NCI-H69 (cell line): ENCODE results near the gene NFE2.
A peak's percentile ranks its signal among the peaks of the same experiment; 100 is the strongest.
"Not testable (repeated sequence)": the region's sequence is repeated elsewhere in the genome, so short reads cannot be mapped to it uniquely, and the experiment has no call there.

Source experiments
- DNase-seq: peaks from one replicate; lab custom pipeline; 2025; lab: John Stamatoyannopoulos, UW

Gene NFE2

DNA sequence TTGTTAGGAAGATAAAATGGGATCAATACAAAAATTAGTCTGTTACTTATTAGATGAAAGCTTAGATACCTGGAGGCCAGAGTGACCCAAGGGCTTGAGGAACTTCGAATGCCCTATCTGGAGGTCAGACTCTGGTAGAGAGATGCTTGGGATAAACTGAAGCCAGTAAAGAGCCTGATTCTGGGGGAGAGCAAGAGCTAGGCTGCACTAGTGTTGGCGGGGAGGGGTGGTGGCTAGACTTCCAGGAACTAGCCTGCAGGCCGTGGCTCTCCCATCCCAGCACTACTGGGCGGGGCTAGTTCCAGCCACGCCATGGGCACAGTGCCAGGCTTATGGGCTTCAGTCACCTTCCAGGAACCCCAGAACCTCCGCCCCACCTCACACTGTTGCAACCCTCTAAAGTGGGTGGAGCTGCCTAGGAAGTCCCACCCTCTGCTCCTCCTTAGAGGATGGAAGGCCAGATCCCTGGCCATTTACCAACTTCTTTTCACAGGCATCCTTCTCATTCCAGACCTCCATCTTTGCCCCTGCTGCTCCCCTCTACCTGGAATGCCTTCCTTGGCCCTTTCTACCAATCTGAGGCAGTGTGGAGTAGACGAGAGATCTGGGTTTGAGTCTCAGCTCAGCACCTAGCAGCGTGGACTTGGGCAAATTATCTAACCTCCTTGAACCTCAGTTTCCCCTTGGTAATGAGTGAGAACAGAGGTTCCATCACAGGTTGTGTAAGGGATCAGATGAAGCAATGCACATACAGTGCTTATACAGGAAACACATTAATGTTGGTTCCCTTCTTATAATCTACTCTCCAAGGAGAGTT is 6.3 kb upstream of the NFE2 start:
- DNase-seq, result peak; percentile 87

DNA sequence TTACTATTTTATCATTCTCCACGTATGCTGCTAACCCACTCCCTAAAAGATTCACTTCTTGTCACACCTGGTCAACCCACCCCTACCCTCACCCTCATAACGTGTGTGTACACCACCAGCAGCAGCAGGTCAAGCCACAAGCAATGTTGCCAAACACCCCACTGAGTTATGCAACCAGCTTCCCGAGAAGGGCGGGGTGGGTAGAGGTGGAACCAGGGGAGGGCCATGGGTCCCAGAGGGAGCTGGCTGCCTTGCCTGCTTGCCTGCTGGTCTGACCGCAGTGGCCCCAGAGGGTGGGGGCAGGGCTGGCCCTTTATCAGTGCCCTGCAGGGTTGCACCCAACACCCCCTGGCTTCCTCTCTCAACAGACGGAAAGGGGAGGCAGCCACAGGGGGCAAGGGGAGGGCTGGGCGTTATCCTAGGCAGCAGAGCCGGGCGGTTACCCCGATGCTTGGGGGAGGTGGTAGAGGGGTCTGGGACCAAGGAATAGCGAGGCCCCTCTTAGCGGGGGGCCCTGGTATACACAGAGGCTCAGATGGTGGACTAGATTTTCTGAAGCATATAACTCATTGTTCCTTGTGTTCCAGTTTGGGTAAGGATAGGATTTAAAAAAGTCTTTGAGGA is 3.5 kb upstream of the NFE2 start:
- DNase-seq, result peak; percentile 86

GRCh38 chr12:54303640-54304039 is 2.8 kb upstream of the NFE2 start:
- DNase-seq, result no peak

GRCh38 chr12:54301428-54302048 is 723 bp upstream of the NFE2 start:
- no peak for DNase-seq

- DNase-seq, result no peak
These were observed 537 bp downstream of the NFE2 start for GRCh38 chr12:54300225-54300731.

DNA sequence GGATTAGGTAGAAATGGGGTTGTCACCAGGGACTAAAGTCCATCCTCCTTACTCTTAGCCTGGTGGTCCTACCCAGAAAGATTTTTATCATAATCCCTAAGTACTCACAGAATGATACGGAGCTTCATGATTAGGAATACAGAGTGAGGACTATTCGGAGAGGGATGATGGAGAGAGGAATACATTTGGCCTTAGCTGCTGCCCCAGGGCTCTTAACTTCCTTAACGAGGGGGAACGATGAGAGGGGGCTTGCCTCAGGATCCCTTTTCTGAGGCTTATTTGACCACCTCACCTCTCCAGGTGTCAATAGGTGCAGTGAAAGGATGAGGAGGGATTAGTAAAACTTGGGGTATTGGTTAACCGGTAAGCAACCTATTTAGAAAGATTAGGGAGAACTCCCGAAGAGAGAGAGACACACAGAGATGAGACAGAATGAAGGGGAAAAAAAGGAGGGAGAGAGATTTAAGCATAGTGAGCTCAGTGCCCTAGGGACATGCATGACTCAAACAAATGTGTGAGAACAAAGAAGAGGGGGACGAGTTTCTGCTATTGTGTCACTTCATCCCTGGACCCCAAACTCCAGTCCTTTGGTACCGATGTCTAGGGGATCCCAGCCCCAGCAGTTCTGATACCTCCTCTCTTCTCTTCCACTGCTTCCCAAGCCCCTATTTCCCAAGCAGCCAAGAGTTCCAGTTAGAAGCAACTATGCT is 1.1 kb downstream of the NFE2 start:
- no peak for DNase-seq

- DNase-seq, result no peak
These were observed 1.9 kb downstream of the NFE2 start for GRCh38 chr12:54298904-54299303.

- DNase-seq, result no peak
These were observed 4.3 kb downstream of the NFE2 start for GRCh38 chr12:54296393-54297099.

GRCh38 chr12:54294953-54295566 is 5.8 kb downstream of the NFE2 start:
- no peak for DNase-seq

GRCh38 chr12:54294152-54294952 is 6.5 kb downstream of the NFE2 start:
- DNase-seq, result peak; percentile 70

- no peak for DNase-seq
These were observed 7.9 kb downstream of the NFE2 start for GRCh38 chr12:54292931-54293241.

DNA sequence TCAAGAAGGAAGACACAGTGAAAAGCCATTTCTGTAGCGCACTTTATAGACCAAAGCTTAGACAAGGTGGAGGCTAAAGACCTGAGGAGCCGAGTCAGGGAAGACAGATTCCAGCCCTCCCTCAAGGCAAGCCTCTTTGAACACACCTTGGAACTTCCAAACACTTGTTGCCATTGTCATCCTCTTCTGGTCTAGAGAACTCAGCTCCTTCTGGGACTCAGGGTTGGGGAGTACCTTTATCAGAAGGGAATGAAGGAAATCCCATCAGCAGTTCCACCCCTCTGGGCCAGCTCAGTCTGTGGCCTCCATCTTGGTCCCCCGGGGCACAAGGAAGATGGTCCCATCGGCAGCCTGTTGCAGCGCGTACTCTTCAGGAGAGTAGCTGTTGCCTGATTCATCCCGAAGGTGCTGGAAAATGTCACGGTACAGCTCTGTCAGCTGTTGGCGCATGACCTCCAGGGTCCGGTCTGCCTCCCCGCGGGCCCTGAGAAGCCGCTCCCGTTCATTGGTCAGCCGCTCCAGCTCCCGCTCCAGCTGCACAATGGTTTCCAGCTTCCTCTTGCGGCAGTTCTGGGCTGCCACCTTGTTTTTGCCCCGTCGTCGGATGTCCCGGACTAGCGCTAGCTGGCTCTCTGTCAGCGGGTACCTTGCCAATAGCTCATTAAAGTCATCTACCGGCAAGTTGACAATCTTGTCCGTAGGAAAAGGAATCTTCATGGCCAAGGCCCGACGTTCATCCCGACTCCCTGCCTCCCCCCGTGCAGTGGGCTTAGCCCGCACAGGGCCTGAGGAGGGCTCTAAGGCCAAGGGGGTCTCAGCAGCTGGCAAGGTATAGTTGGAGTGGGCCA is 8.5 kb downstream of the NFE2 start:
- DNase-seq, result no peak

- peak; percentile 75 for DNase-seq
These were observed 13.3 kb downstream of the NFE2 start for GRCh38 chr12:54287261-54288157.

- DNase-seq, result no peak
These were observed 14.5 kb downstream of the NFE2 start for GRCh38 chr12:54286042-54287030.

DNA sequence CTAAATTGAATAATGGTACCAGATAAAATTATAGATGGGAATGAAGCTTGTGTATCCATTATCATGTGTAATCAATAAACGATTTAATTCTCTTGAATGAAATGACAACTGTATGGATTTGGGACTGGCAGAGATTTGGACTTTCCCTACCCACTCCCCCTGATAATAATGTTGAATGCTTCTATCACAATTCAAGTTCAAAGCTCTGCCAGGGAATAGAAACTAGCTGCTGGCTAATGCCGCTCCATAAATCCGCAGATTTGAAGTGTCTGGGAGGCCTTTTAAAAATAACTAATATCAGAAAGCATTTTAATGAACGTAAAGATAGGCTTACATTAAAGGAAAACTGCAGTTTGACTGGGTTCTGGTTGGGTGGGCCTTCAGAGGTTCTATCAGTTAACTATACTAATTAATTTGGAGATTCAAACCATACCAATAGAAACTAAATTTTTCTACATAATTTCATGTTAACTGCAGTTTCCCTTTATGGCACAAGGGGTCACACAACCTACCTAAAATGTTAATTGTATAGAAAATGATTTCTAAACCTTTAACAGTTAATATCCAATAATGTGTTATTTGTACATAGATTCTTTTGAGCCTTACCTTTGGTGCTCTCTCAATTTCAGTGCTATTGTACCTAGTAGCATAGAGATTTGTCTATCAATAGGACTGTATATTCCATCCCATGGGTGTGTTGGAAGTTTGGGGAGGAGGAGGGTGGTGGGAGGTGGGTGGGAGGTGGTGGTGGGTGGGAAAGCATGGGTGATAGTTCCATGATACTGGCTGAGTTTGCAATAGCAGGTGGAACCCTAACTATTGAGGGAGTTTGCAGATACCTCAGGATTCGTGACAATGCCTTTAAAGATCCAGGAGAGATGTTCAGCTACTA is 15.4 kb downstream of the NFE2 start:
- no peak for DNase-seq

DNA sequence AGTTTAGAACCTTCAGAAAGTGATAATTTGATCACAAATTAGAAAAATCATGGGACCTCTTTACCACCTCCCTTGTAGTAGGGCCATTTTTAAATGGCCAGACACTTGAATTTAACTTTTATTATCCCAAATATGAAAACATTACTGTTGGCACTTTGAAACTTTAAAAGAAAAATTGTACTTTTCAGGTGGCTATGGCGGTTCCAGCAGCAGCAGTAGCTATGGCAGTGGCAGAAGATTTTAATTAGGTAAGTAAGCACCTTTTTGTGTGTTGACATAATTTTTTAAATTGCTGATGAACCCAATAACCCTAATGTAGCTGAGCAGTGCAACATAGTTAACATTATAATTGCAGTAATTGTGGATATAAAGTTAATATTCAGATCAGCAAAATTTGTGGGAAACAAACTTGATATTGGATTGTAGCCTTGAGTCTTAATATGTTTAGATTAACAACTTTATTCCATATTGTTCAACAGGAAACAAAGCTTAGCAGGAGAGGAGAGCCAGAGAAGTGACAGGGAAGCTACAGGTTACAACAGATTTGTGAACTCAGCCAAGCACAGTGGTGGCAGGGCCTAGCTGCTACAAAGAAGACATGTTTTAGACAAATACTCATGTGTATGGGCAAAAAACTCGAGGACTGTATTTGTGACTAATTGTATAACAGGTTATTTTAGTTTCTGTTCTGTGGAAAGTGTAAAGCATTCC is 16.6 kb downstream of the NFE2 start:
- DNase-seq, result not testable (repeated sequence)
